Esophagus squamous epithelium (tissue), 4 donors: Measurements from ENCODE around the gene MYO3B.

Experiments used
- POLR2A ChIP-seq, 4 donors: fragments of 450-650 bp; IDR thresholded peaks; one replicate each; pipeline ENCODE4 v1.6.1; 2017; ENCODE audit warnings: antibody characterized with exemption in 4 of 4, mild to moderate bottlenecking in 4 of 4, moderate library complexity in 3 of 4
- TF ChIP-seq, protein P1 (sequence below), 6 experiments: fragments of 450-650 bp in 4 of 6; fragments of 200-600 bp in 2 of 6; sonication (generic) in 2 of 6; IDR thresholded peaks; one replicate each; pipeline ENCODE4 v1.5.1; 2016 to 2019; ENCODE audit warnings: antibody characterized with exemption in 6 of 6, mild to moderate bottlenecking in 4 of 6, moderate library complexity in 4 of 6

DNA sequence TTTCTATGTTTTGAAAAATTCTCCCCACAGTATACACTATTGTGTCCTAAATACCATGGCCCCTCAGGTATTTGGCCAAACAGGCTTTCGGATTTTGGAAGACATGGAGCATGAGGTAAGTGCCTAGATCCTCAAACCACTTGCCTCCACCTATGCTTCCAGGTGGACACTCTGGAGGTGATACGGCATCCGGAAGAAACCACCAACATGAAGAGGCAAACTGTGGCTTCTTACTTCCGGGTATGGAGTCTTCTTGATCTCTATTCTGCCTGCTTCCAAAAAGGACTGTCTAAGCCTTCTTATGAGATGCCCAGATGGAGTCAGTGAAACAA lies 285.2 kb downstream of the MYO3B start:
- TF ChIP-seq, protein P1, sequence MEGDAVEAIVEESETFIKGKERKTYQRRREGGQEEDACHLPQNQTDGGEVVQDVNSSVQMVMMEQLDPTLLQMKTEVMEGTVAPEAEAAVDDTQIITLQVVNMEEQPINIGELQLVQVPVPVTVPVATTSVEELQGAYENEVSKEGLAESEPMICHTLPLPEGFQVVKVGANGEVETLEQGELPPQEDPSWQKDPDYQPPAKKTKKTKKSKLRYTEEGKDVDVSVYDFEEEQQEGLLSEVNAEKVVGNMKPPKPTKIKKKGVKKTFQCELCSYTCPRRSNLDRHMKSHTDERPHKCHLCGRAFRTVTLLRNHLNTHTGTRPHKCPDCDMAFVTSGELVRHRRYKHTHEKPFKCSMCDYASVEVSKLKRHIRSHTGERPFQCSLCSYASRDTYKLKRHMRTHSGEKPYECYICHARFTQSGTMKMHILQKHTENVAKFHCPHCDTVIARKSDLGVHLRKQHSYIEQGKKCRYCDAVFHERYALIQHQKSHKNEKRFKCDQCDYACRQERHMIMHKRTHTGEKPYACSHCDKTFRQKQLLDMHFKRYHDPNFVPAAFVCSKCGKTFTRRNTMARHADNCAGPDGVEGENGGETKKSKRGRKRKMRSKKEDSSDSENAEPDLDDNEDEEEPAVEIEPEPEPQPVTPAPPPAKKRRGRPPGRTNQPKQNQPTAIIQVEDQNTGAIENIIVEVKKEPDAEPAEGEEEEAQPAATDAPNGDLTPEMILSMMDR (IDR thresholded peaks at IDR 0.05), result no peak
- no peak for TF ChIP-seq POLR2A (IDR thresholded peaks at IDR 0.05)
